ENCODE results near the gene PNRC1.
"Not testable (repeated sequence)": the region's sequence is repeated elsewhere in the genome, so short reads cannot be mapped to it uniquely, and the experiment has no call there.

Gene PNRC1

GRCh38 chr6:89080281-89081128, at the start of gene PNRC1:
TSS of gene PNRC1 (plus strand) at chr6:89080751. CDS start at chr6:89080895, 144 bp downstream.
- peak; percentile 100 for DNase-seq (ENCODE audit: low read depth in 3 of 3)

GRCh38 chr6:89032599-89032998, 48.0 kb upstream of the PNRC1 start:
- DNase-seq (ENCODE audit: low read depth in 3 of 3): no peak

GRCh38 chr6:89033461-89033860, 47.1 kb upstream of the PNRC1 start:
- no peak for DNase-seq (ENCODE audit: low read depth in 3 of 3)

- not testable (repeated sequence) for DNase-seq (ENCODE audit: low read depth in 3 of 3)
These were observed 46.4 kb upstream of the PNRC1 start for GRCh38 chr6:89034116-89034515.

- DNase-seq (ENCODE audit: low read depth in 3 of 3): no peak
These were observed 45.8 kb upstream of the PNRC1 start for GRCh38 chr6:89034586-89035251.

GRCh38 chr6:89035252-89036101, 45.1 kb upstream of the PNRC1 start:
- no peak for DNase-seq (ENCODE audit: low read depth in 3 of 3)

- DNase-seq (ENCODE audit: low read depth in 3 of 3): no peak
These were observed 43.2 kb upstream of the PNRC1 start for GRCh38 chr6:89037141-89037900.

GRCh38 chr6:89037901-89038293, 42.7 kb upstream of the PNRC1 start:
- not testable (repeated sequence) for DNase-seq (ENCODE audit: low read depth in 3 of 3)

- DNase-seq (ENCODE audit: low read depth in 3 of 3): no peak
These were observed 37.9 kb upstream of the PNRC1 start for GRCh38 chr6:89042664-89043063.

- no peak for DNase-seq (ENCODE audit: low read depth in 3 of 3)
These were observed 36.1 kb upstream of the PNRC1 start for GRCh38 chr6:89044328-89045010.

- DNase-seq (ENCODE audit: low read depth in 3 of 3): no peak
These were observed 35.6 kb upstream of the PNRC1 start for GRCh38 chr6:89045011-89045387.

GRCh38 chr6:89045576-89045975, 35.0 kb upstream of the PNRC1 start:
- no peak for DNase-seq (ENCODE audit: low read depth in 3 of 3)

- no peak for DNase-seq (ENCODE audit: low read depth in 3 of 3)
These were observed 33.1 kb upstream of the PNRC1 start for GRCh38 chr6:89047473-89047872.

- DNase-seq (ENCODE audit: low read depth in 3 of 3): no peak
These were observed 32.1 kb upstream of the PNRC1 start for GRCh38 chr6:89048288-89048923.

- no peak for DNase-seq (ENCODE audit: low read depth in 3 of 3)
These were observed 31.6 kb upstream of the PNRC1 start for GRCh38 chr6:89048985-89049384.

GRCh38 chr6:89050155-89050554, 30.4 kb upstream of the PNRC1 start:
- no peak for DNase-seq (ENCODE audit: low read depth in 3 of 3)

GRCh38 chr6:89050697-89051096, 29.9 kb upstream of the PNRC1 start:
- DNase-seq (ENCODE audit: low read depth in 3 of 3): no peak

- no peak for DNase-seq (ENCODE audit: low read depth in 3 of 3)
These were observed 28.9 kb upstream of the PNRC1 start for GRCh38 chr6:89051676-89052075.

- no peak for DNase-seq (ENCODE audit: low read depth in 3 of 3)
These were observed 26.3 kb upstream of the PNRC1 start for GRCh38 chr6:89054208-89054607.

- DNase-seq (ENCODE audit: low read depth in 3 of 3): no peak
These were observed 22.8 kb upstream of the PNRC1 start for GRCh38 chr6:89057759-89058158.

Measured in stimulated activated CD4-positive, alpha-beta T cell treated with anti-CD3 and anti-CD28 coated beads, TNF-alpha, amount 100 ng/mL, for 24 hours (primary cell).